K562 (cell line): ENCODE data around the gene DOP1A. TPM values are rescaled to one million over a fixed set of nuclear protein-coding genes. Genes with fewer than 3 reads are reported as not detected.
A peak's percentile ranks its signal among the peaks of the same experiment; 100 is the strongest.

Experiments
- ASH1L ChIP-seq: fragments of 450-650 bp; IDR thresholded peaks from 2 replicates; pipeline ENCODE4 v1.6.1; 2018; ENCODE audit warnings: borderline replicate concordance, mild to moderate bottlenecking, low read depth; ENCODE audit not compliant: partially characterized antibody
- CBFA2T3 ChIP-seq: fragments of 450-650 bp; IDR thresholded peaks from 2 replicates; pipeline ENCODE4 v1.6.1; 2017
- CBX3 ChIP-seq, 2 experiments: IDR thresholded peaks; 1 replicate in 1 of 2; 2 replicates in 1 of 2; pipeline ENCODE4 v1.6.1; 2012; ENCODE audit warnings: inconsistent platforms in 2 of 2, low read length in 2 of 2, borderline replicate concordance in 1 of 2, control low read depth in 1 of 2
- EWSR1 ChIP-seq: fragments of 450-650 bp; IDR thresholded peaks from 2 replicates; pipeline ENCODE4 v1.6.1; 2018; ENCODE audit warnings: borderline replicate concordance, mild to moderate bottlenecking, low read depth, moderate library complexity; ENCODE audit not compliant: partially characterized antibody
- FOXK1 ChIP-seq: sonication (generic); formaldehyde crosslinking; IDR thresholded peaks from 2 replicates; pipeline ENCODE4 v1.8.0; 2022; ENCODE audit warnings: missing genetic modification reagents, mild to moderate bottlenecking, borderline replicate concordance
- GTF3C2 ChIP-seq: IDR thresholded peaks from 3 replicates; pipeline ENCODE4 v1.6.1; 2011; ENCODE audit warnings: borderline replicate concordance, mild to moderate bottlenecking, moderate library complexity; ENCODE audit not compliant: insufficient read length; ENCODE audit errors: extremely low read depth
- HDAC2 ChIP-seq: fragments of 450-650 bp; IDR thresholded peaks from 2 replicates; pipeline ENCODE4 v1.6.1; 2016; ENCODE audit warnings: mild to moderate bottlenecking
- HDGF ChIP-seq: fragments of 450-650 bp; IDR thresholded peaks from 2 replicates; pipeline ENCODE4 v1.6.1; 2016
- MTA1 ChIP-seq: fragments of 450-650 bp; IDR thresholded peaks from 2 replicates; pipeline ENCODE4 v1.6.1; 2017; ENCODE audit warnings: borderline replicate concordance
- MTA2 ChIP-seq: fragments of 450-650 bp; IDR thresholded peaks from 2 replicates; pipeline ENCODE4 v1.6.1; 2016; ENCODE audit warnings: low read depth
- MXD1 ChIP-seq: fragments of 250-450 bp; sonication (Bioruptor Pico); IDR thresholded peaks from 2 replicates; pipeline ENCODE4 v1.8.0; 2021; ENCODE audit warnings: borderline replicate concordance, mild to moderate bottlenecking, moderate library complexity; ENCODE audit not compliant: poor library complexity, severe bottlenecking
- NFIC ChIP-seq: fragments of 450-650 bp; IDR thresholded peaks from 2 replicates; pipeline ENCODE4 v1.6.1; 2017; ENCODE audit warnings: mild to moderate bottlenecking, inconsistent platforms
- PHF21A ChIP-seq: fragments of 450-650 bp; IDR thresholded peaks from 2 replicates; pipeline ENCODE4 v1.6.1; 2017; ENCODE audit warnings: low read depth, borderline replicate concordance
- POLR2B ChIP-seq: fragments of 450-650 bp; IDR thresholded peaks from 2 replicates; pipeline ENCODE4 v1.6.1; 2018; ENCODE audit warnings: low read depth; ENCODE audit not compliant: partially characterized antibody
- RHOXF2B ChIP-seq: fragments of 250-450 bp; sonication (Bioruptor Pico); conservative IDR thresholded peaks from 2 replicates; pipeline ENCODE4 v1.5.1; 2021
- RNF2 ChIP-seq: sonication (generic); IDR thresholded peaks from 2 replicates; pipeline ENCODE4 v1.6.1; 2016
- TEAD4 ChIP-seq, 2 experiments: sonication (generic) in 1 of 2; formaldehyde crosslinking in 1 of 2; IDR thresholded peaks; 2 replicates each; pipeline versions ENCODE4 v1.6.1 to v1.8.0; 2012 to 2022; ENCODE audit warnings: borderline replicate concordance in 1 of 2, inconsistent platforms in 1 of 2, low read length in 1 of 2, mild to moderate bottlenecking in 1 of 2, missing genetic modification reagents in 1 of 2
- ZNF445 ChIP-seq: fragments of 250-450 bp; sonication (Bioruptor Pico); IDR thresholded peaks from 2 replicates; pipeline ENCODE4 v1.4.0; 2020; ENCODE audit warnings: low read depth, mild to moderate bottlenecking, moderate library complexity
- polyA plus RNA-seq, 8 experiments: library from polyadenylated mRNA; depleted of rRNA in 4 of 8; stranded (reverse) in 5 of 8; unstranded in 3 of 8; fragments of >200 nt; fragmentation: Nextera tagmentation in 2 of 8; fragmentation: Illumina TruSeq in 1 of 8; extraction: Ambion mirVana in 2 of 8; extraction: Trizol in 1 of 8; gene quantifications; 2 replicates each; pipeline versions ENCODE4 v1.2.1 to v1.2.3, GENCODE V29; 2011 to 2014; ENCODE audit warnings: inconsistent platforms in 1 of 8, missing spikeins in 1 of 8
- total RNA-seq, 7 experiments: library from RNA; depleted of rRNA in 6 of 7; stranded (reverse); fragments of >200 nt in 6 of 7; fragmentation: Illumina TruSeq in 2 of 7; extraction: Trizol in 2 of 7; gene quantifications; 2 replicates each; pipeline versions ENCODE4 v1.2.1 to v1.2.3, GENCODE V29; 2011 to 2021; ENCODE audit warnings: low replicate concordance in 1 of 7
- TF ChIP-seq, protein P1 (sequence below), 3 experiments: IDR thresholded peaks in 2 of 3; conservative IDR thresholded peaks in 1 of 3; 2 replicates each; pipeline ENCODE4 v1.5.1; 2011 to 2012; ENCODE audit warnings: low read length in 3 of 3, mild to moderate bottlenecking in 3 of 3, control low read depth in 2 of 3, improper control_type of control experiment in 1 of 3, inconsistent platforms in 1 of 3, low read depth in 1 of 3, mixed read lengths in 1 of 3, moderate library complexity in 1 of 3; ENCODE audit not compliant: insufficient read depth in 2 of 3
- TF ChIP-seq, protein P2 (sequence below): sonication (generic); formaldehyde crosslinking; IDR thresholded peaks from 2 replicates; pipeline ENCODE4 v1.8.0; 2022; ENCODE audit warnings: mild to moderate bottlenecking, missing genetic modification reagents
- TF ChIP-seq, protein P3 (sequence below): fragments of 250-450 bp; sonication (Bioruptor Pico); IDR thresholded peaks from 2 replicates; pipeline ENCODE4 v1.8.0; 2022; ENCODE audit warnings: inconsistent platforms, mild to moderate bottlenecking, moderate library complexity, borderline replicate concordance

The DOP1A gene
- total and polyA plus RNA-seq, 9 of the 15 experiments (the other 6 are each of a cell fraction or from before 2014, with no cell fraction given): 0.75 to 10.5 (median 4.4) TPM

DNA sequence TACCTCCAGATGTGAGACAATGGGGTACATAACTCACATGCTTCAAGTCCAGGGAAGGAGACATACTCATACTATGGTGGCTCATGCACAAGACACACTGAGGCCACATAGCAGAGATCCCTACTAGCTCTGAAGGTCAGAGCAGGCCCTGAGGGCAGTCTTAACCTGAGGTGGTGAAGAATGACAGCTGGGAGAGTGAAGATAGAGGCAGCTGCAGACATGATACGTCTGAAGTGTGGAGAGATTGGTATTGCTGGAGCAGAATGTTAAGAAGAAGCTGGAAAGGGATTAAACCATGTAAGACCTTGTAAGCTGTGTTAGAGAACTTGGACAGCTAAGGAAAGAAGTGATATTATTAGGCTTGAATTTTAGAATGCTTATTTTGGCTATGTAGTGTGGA is 92.7 kb downstream of the DOP1A start (continued):
- no peak for TF ChIP-seq GTF3C2
- TF ChIP-seq TEAD4 (IDR thresholded peaks at IDR 0.05; ENCODE audit: low read length): peak; percentile 91
- no peak for TF ChIP-seq TEAD4 (CRISPR knock-in tag; IDR thresholded peaks at IDR 0.05; ENCODE audit: borderline replicate concordance)
- 0 out of 2 replicates have a peak, but pooled peaks have one; percentile 30 for TF ChIP-seq HDGF
- TF ChIP-seq RHOXF2B (CRISPR knock-in tag): no peak
- peak; percentile 87 for TF ChIP-seq MTA2
- no peak for TF ChIP-seq ZNF445
- TF ChIP-seq HDAC2: no peak
- TF ChIP-seq, protein P1, sequence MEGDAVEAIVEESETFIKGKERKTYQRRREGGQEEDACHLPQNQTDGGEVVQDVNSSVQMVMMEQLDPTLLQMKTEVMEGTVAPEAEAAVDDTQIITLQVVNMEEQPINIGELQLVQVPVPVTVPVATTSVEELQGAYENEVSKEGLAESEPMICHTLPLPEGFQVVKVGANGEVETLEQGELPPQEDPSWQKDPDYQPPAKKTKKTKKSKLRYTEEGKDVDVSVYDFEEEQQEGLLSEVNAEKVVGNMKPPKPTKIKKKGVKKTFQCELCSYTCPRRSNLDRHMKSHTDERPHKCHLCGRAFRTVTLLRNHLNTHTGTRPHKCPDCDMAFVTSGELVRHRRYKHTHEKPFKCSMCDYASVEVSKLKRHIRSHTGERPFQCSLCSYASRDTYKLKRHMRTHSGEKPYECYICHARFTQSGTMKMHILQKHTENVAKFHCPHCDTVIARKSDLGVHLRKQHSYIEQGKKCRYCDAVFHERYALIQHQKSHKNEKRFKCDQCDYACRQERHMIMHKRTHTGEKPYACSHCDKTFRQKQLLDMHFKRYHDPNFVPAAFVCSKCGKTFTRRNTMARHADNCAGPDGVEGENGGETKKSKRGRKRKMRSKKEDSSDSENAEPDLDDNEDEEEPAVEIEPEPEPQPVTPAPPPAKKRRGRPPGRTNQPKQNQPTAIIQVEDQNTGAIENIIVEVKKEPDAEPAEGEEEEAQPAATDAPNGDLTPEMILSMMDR (IDR thresholded peaks at IDR 0.05 in 2 of 3, conservative IDR thresholded peaks at IDR 0.05 in 1 of 3; ENCODE audit: insufficient read depth in 2 of 3, low read depth in 1 of 3, low read length in 3 of 3): no peak
- peak; percentile 82 for TF ChIP-seq NFIC
- TF ChIP-seq RNF2: peak; percentile 40; the same call in 1 of the 2 replicates
- TF ChIP-seq MTA1: no peak
- no peak for TF ChIP-seq ASH1L
- no peak for TF ChIP-seq POLR2B
- TF ChIP-seq FOXK1 (CRISPR knock-in tag): no peak
- TF ChIP-seq MXD1 (CRISPR knock-in tag): no peak
- no peak for TF ChIP-seq EWSR1
- TF ChIP-seq, protein P2, sequence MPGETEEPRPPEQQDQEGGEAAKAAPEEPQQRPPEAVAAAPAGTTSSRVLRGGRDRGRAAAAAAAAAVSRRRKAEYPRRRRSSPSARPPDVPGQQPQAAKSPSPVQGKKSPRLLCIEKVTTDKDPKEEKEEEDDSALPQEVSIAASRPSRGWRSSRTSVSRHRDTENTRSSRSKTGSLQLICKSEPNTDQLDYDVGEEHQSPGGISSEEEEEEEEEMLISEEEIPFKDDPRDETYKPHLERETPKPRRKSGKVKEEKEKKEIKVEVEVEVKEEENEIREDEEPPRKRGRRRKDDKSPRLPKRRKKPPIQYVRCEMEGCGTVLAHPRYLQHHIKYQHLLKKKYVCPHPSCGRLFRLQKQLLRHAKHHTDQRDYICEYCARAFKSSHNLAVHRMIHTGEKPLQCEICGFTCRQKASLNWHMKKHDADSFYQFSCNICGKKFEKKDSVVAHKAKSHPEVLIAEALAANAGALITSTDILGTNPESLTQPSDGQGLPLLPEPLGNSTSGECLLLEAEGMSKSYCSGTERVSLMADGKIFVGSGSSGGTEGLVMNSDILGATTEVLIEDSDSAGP: no peak
- TF ChIP-seq, protein P3, sequence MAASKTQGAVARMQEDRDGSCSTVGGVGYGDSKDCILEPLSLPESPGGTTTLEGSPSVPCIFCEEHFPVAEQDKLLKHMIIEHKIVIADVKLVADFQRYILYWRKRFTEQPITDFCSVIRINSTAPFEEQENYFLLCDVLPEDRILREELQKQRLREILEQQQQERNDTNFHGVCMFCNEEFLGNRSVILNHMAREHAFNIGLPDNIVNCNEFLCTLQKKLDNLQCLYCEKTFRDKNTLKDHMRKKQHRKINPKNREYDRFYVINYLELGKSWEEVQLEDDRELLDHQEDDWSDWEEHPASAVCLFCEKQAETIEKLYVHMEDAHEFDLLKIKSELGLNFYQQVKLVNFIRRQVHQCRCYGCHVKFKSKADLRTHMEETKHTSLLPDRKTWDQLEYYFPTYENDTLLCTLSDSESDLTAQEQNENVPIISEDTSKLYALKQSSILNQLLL (CRISPR knock-in tag): no peak
- peak; percentile 96 for TF ChIP-seq CBFA2T3
- TF ChIP-seq CBX3 (IDR thresholded peaks at IDR 0.05; ENCODE audit: borderline replicate concordance in 1 of 2, low read length in 2 of 2): peak in 1 of 2 experiments; percentile 75; a peak in 1 of 3 replicates
- no peak for TF ChIP-seq PHF21A
